ENCODE data around the gene SCN4A. TPM values are rescaled to one million over a fixed set of nuclear protein-coding genes. Genes with fewer than 3 reads are reported as not detected.

The SCN4A gene
- polyA plus RNA-seq, 1 donor from 2014 or later = not detected

GRCh38 chr17:63928172-63928666 is 44.5 kb downstream of the SCN4A start:
- H3K9me2 ChIP-seq (ENCODE audit: insufficient read depth, low read length) = no peaks in the 10 kb centered on the region
- no peaks in the 10 kb centered on the region for H3K36me3 ChIP-seq (ENCODE audit: insufficient read depth, low read length)
- H3K27me3 ChIP-seq (ENCODE audit: insufficient read depth, low read depth, low read length) = no peaks in the 10 kb centered on the region
- no peaks in the 10 kb centered on the region for H3F3A ChIP-seq (ENCODE audit: insufficient read depth, low read length, poor library complexity, severe bottlenecking)
- TF ChIP-seq SMC3 (conservative IDR thresholded peaks at IDR 0.05; ENCODE audit: poor library complexity) = no peak
- no peak for TF ChIP-seq REST (IDR thresholded peaks at IDR 0.05; ENCODE audit: borderline replicate concordance)
- no peak for TF ChIP-seq MXI1 (conservative IDR thresholded peaks at IDR 0.05; ENCODE audit: poor library complexity, severe bottlenecking)
- TF ChIP-seq RAD21 (conservative IDR thresholded peaks at IDR 0.05) = no peak
- no peak for TF ChIP-seq POLR2AphosphoS5 (IDR thresholded peaks at IDR 0.05)
- TF ChIP-seq EP300 (conservative IDR thresholded peaks at IDR 0.05; ENCODE audit: poor library complexity, severe bottlenecking) = no peak
- TF ChIP-seq EZH2 (IDR thresholded peaks at IDR 0.05; ENCODE audit: borderline replicate concordance, insufficient read depth, low read length, poor library complexity, severe bottlenecking) = no peak
- TF ChIP-seq TAF1 (IDR thresholded peaks at IDR 0.05; ENCODE audit: low read depth) = no peak
- TF ChIP-seq CTCF (IDR thresholded peaks at IDR 0.05; ENCODE audit: poor library complexity, severe bottlenecking) = no peak
- no peak overlapping the region for H3K4me2 ChIP-seq (ENCODE audit: low read length)
- no peaks in the 10 kb centered on the region for H3K9me3 ChIP-seq (ENCODE audit: low read length)
- H3K4me3 ChIP-seq (ENCODE audit: low read length) = no peak overlapping the region
- H4K20me1 ChIP-seq (ENCODE audit: insufficient read depth) = no peaks in the 10 kb centered on the region
- H3K9ac ChIP-seq (ENCODE audit: low read length) = no peak overlapping the region
- no peak overlapping the region for H3K27ac ChIP-seq (ENCODE audit: low read length)
- no peak overlapping the region for H2AFZ ChIP-seq (ENCODE audit: low read depth, low read length)
- H3K79me2 ChIP-seq (replicated peaks; ENCODE audit: insufficient read depth, low read length) = no peaks in the 10 kb centered on the region

GRCh38 chr17:63927464-63928171 is 45.1 kb downstream of the SCN4A start:
- TF ChIP-seq RAD21 (conservative IDR thresholded peaks at IDR 0.05) (no peak), MXI1 (conservative IDR thresholded peaks at IDR 0.05; ENCODE audit: poor library complexity, severe bottlenecking) (no peak), SMC3 (conservative IDR thresholded peaks at IDR 0.05; ENCODE audit: poor library complexity) (no peak), TAF1 (IDR thresholded peaks at IDR 0.05; ENCODE audit: low read depth) (no peak), EP300 (conservative IDR thresholded peaks at IDR 0.05; ENCODE audit: poor library complexity, severe bottlenecking) (no peak), REST (IDR thresholded peaks at IDR 0.05; ENCODE audit: borderline replicate concordance) (no peak), POLR2AphosphoS5 (IDR thresholded peaks at IDR 0.05) (no peak), EZH2 (IDR thresholded peaks at IDR 0.05; ENCODE audit: borderline replicate concordance, insufficient read depth, low read length, poor library complexity, severe bottlenecking) (no peak), CTCF (IDR thresholded peaks at IDR 0.05; ENCODE audit: poor library complexity, severe bottlenecking) (no peak)
- Histone ChIP-seq H2AFZ (ENCODE audit: low read depth, low read length) (no peak overlapping the region), H3K27ac (ENCODE audit: low read length) (no peak overlapping the region), H4K20me1 (ENCODE audit: insufficient read depth) (no peaks in the 10 kb centered on the region), H3K4me3 (ENCODE audit: low read length) (no peak overlapping the region), H3K79me2 (replicated peaks; ENCODE audit: insufficient read depth, low read length) (no peaks in the 10 kb centered on the region), H3K4me2 (ENCODE audit: low read length) (no peak overlapping the region), H3K9ac (ENCODE audit: low read length) (no peak overlapping the region), H3K36me3 (ENCODE audit: insufficient read depth, low read length) (no peaks in the 10 kb centered on the region), H3K9me2 (ENCODE audit: insufficient read depth, low read length) (no peaks in the 10 kb centered on the region), H3K9me3 (ENCODE audit: low read length) (no peaks in the 10 kb centered on the region), H3F3A (ENCODE audit: insufficient read depth, low read length, poor library complexity, severe bottlenecking) (no peaks in the 10 kb centered on the region), H3K27me3 (ENCODE audit: insufficient read depth, low read depth, low read length) (no peaks in the 10 kb centered on the region)

All from neural cell (in vitro differentiated cells).